ENCODE data around the gene OXSR1. TPM values are rescaled to one million over a fixed set of nuclear protein-coding genes. Genes with fewer than 3 reads are reported as not detected.

The OXSR1 gene
- total and polyA plus RNA-seq, 10 of the 15 experiments (the other 5 are each of a cell fraction or from before 2014, with no cell fraction given), result 12.4 to 54.6 (median 35.7) TPM

DNA sequence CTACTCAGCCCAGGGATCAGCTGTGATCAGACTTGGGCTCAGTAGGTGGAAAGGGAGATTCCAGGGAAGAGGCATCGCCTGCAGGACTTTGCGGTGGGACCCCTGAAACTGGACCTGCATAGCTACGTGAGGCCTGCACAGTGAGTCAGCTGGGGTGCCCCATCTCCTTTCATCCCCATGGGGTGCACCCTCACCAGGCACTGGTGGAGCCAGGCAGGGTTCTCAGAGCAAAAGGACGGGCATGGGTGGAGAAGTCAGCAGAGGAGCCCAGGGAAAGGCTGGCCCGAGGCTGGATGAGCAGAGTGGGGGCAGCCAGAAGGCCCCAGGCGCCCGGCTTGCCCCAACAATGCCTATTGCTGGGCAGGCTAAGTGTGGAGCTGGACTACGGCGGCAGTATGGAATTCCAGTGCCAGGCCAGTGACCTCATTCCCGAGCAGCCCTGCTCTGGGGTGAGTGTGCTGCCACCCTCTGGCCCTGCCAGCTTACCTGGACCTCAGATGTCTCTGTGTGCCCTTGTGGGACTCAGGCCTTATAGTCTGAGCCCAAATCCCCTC, 48.1 kb upstream of the OXSR1 start:
- Histone ChIP-seq H3K9ac (ENCODE audit: control insufficient read depth, insufficient read depth, low read length) (no peak overlapping the region), H3K36me3 (ENCODE audit: control insufficient read depth in 2 of 2, insufficient read depth in 2 of 2, low read length in 1 of 2) (peaks cover 0 to 8% of the 10 kb centered on the region in 2 experiments; a peak in 3 of 4 replicates), H4K20me1 (ENCODE audit: control insufficient read depth, insufficient read depth) (no peaks in the 10 kb centered on the region), H3K27me3 (replicated peaks in 1 of 2; ENCODE audit: control insufficient read depth in 2 of 2, insufficient read depth in 2 of 2, low read length in 1 of 2) (no peaks in the 10 kb centered on the region; a peak in 1 of 4 replicates), H3K4me1 (ENCODE audit: control insufficient read depth, insufficient read depth, low read length) (peaks cover 6% of the 10 kb centered on the region; the same call in 1 of the 2 replicates), H3K4me3 (no peak overlapping the region), H3K27ac (ENCODE audit: control insufficient read depth, insufficient read depth) (no peak overlapping the region), H2AFZ (ENCODE audit: control insufficient read depth, low read depth, low read length) (no peak overlapping the region), H3K9me3 (replicated peaks; ENCODE audit: control insufficient read depth, insufficient read depth, low read length) (no peaks in the 10 kb centered on the region), H3K79me2 (ENCODE audit: control insufficient read depth, insufficient read depth, low read length) (no peaks in the 10 kb centered on the region), H3K4me2 (ENCODE audit: control insufficient read depth, insufficient read depth) (no peak overlapping the region)
- TF ChIP-seq PAX5 (IDR thresholded peaks at IDR 0.05; ENCODE audit: borderline replicate concordance, low read depth, low read length) (no peak), EP300 (IDR thresholded peaks at IDR 0.05; ENCODE audit: borderline replicate concordance in 1 of 2, control insufficient read depth in 1 of 2, low read depth in 2 of 2, low read length in 2 of 2) (no peak), TAF1 (IDR thresholded peaks at IDR 0.05; ENCODE audit: borderline replicate concordance, low read depth, low read length) (no peak), STAT1 (conservative IDR thresholded peaks at IDR 0.05) (no peak), IKZF1 (conservative IDR thresholded peaks at IDR 0.05) (no peak), ZSCAN29 (IDR thresholded peaks at IDR 0.05) (no peak), CHD2 (IDR thresholded peaks at IDR 0.05; ENCODE audit: borderline replicate concordance, low read depth, low read length) (no peak), CREM (IDR thresholded peaks at IDR 0.05; ENCODE audit: low read depth) (no peak), EZH2 (IDR thresholded peaks at IDR 0.05; ENCODE audit: borderline replicate concordance, control insufficient read depth, low read depth, low read length) (no peak), ZNF217 (IDR thresholded peaks at IDR 0.05) (no peak)
- TF ChIP-seq, protein P1, sequence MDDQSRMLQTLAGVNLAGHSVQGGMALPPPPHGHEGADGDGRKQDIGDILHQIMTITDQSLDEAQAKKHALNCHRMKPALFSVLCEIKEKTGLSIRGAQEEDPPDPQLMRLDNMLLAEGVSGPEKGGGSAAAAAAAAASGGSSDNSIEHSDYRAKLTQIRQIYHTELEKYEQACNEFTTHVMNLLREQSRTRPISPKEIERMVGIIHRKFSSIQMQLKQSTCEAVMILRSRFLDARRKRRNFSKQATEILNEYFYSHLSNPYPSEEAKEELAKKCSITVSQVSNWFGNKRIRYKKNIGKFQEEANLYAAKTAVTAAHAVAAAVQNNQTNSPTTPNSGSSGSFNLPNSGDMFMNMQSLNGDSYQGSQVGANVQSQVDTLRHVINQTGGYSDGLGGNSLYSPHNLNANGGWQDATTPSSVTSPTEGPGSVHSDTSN (IDR thresholded peaks at IDR 0.05; ENCODE audit: insufficient replicate concordance, low read depth, low read length), result no peak
- TF ChIP-seq, protein P2, sequence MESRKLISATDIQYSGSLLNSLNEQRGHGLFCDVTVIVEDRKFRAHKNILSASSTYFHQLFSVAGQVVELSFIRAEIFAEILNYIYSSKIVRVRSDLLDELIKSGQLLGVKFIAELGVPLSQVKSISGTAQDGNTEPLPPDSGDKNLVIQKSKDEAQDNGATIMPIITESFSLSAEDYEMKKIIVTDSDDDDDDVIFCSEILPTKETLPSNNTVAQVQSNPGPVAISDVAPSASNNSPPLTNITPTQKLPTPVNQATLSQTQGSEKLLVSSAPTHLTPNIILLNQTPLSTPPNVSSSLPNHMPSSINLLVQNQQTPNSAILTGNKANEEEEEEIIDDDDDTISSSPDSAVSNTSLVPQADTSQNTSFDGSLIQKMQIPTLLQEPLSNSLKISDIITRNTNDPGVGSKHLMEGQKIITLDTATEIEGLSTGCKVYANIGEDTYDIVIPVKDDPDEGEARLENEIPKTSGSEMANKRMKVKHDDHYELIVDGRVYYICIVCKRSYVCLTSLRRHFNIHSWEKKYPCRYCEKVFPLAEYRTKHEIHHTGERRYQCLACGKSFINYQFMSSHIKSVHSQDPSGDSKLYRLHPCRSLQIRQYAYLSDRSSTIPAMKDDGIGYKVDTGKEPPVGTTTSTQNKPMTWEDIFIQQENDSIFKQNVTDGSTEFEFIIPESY (IDR thresholded peaks at IDR 0.05), result no peak
- TF ChIP-seq, protein P3, sequence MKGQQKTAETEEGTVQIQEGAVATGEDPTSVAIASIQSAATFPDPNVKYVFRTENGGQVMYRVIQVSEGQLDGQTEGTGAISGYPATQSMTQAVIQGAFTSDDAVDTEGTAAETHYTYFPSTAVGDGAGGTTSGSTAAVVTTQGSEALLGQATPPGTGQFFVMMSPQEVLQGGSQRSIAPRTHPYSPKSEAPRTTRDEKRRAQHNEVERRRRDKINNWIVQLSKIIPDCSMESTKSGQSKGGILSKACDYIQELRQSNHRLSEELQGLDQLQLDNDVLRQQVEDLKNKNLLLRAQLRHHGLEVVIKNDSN (IDR thresholded peaks at IDR 0.05; ENCODE audit: borderline replicate concordance, extremely low read length, insufficient read depth, low read depth, low read length), result no peak
- SMC1A ChIA-PET (ENCODE audit: uncharacterized antibody, unreplicated experiment), result interaction anchor here (1.2 to 4.0 kb wide), 3 partner anchors 15 to 183 kb away, joined by 3 to 20 read pairs (median 5); no protein-coding TSS in a partner anchor
- FAIRE-seq (no peak), DNase-seq (ENCODE audit: low read depth, low spot score) (no peak), ATAC-seq (no peak)
- POLR2A ChIA-PET, result no interaction called here
- intact Hi-C loops (cut with micrococcal nuclease; ENCODE audit: unreplicated experiment), result loop anchor here (5.0 kb wide), 4 partner anchors 120 to 230 kb away; partner anchors contain the start of genes SLC22A14 and XYLB
- in situ Hi-C loops (cut with MboI), result loop anchor here (5.0 kb wide), 1 partner anchor 365 kb away; no protein-coding TSS in a partner anchor
- WGBS (ENCODE audit: insufficient coverage, insufficient replicate concordance, low lambda C conversion rate, missing lambda C conversion rate), result 86% methylated on average over 10 of the region's 10 CpGs
- CTCF ChIA-PET, result interaction anchor here (0.8 to 5.7 kb wide), 13 partner anchors 11 to 363 kb away, joined by 3 to 42 read pairs (median 3); partner anchors contain the start of genes ACAA1 and SLC22A14
- BruUV-seq (replicated peaks), result no TSS peak
- RAD21 ChIA-PET (ENCODE audit: unreplicated experiment), result interaction anchor here (1.1 to 1.7 kb wide), 4 partner anchors 9 to 229 kb away, joined by 3 to 6 read pairs (median 3); partner anchors contain the start of gene XYLB

Data from GM12878 (cell line).